ENCODE results near the gene ILF2. TPM values are rescaled to one million over a fixed set of nuclear protein-coding genes. Genes with fewer than 3 reads are reported as not detected.

ILF2 gene
- total and polyA plus RNA-seq, 2 of the 13 experiments (the other 11 are each of a cell fraction or from before 2014, with no cell fraction given): 292 to 366 TPM

GRCh38 chr1:153626904-153627714 is 43.7 kb downstream of the ILF2 start, which contains the start of gene S100A13 (continued):
- TF ChIP-seq CREBL2 (CRISPR knock-in tag; IDR thresholded peaks at IDR 0.05; ENCODE audit: borderline replicate concordance): no peak
- TF ChIP-seq ZUFSP (CRISPR knock-in tag; IDR thresholded peaks at IDR 0.05; ENCODE audit: borderline replicate concordance): no peak
- TF ChIP-seq ZNF333 (CRISPR knock-in tag; IDR thresholded peaks at IDR 0.05; ENCODE audit: borderline replicate concordance): no peak; the same call in 1 of the 2 replicates
- peak; percentile 71 for TF ChIP-seq TAF1 (CRISPR knock-in tag; IDR thresholded peaks at IDR 0.05)
- TF ChIP-seq SNAPC4 (CRISPR knock-in tag; IDR thresholded peaks at IDR 0.05): no peak
- TF ChIP-seq ZNF441 (CRISPR knock-in tag; IDR thresholded peaks at IDR 0.05; ENCODE audit: borderline replicate concordance): no peak; the same call in 1 of the 2 replicates
- peak; percentile 63 for TF ChIP-seq STAG1 (CRISPR knock-in tag; IDR thresholded peaks at IDR 0.05)
- TF ChIP-seq ZKSCAN5 (CRISPR knock-in tag; IDR thresholded peaks at IDR 0.05): no peak
- no peak for TF ChIP-seq RARA (CRISPR knock-in tag; IDR thresholded peaks at IDR 0.05)
- no peak for TF ChIP-seq NFIC (IDR thresholded peaks at IDR 0.05; ENCODE audit: low read length)
- no peak; the same call in 1 of the 2 replicates for TF ChIP-seq HINFP (CRISPR knock-in tag; IDR thresholded peaks at IDR 0.05; ENCODE audit: low read depth)
- TF ChIP-seq ZNF777 (CRISPR knock-in tag; IDR thresholded peaks at IDR 0.05): no peak
- TF ChIP-seq ZNF33B (CRISPR knock-in tag; IDR thresholded peaks at IDR 0.05): no peak
- TF ChIP-seq ZNF605 (CRISPR knock-in tag; IDR thresholded peaks at IDR 0.05): peak; percentile 58; the same call in 1 of the 2 replicates
- peak; percentile 88 for TF ChIP-seq ZNF768 (CRISPR knock-in tag; IDR thresholded peaks at IDR 0.05)
- no peak for TF ChIP-seq ZNF207 (IDR thresholded peaks at IDR 0.05; ENCODE audit: borderline replicate concordance)
- peak; percentile 29 for TF ChIP-seq NFYC (CRISPR knock-in tag; IDR thresholded peaks at IDR 0.05)
- TF ChIP-seq ZNF772 (CRISPR knock-in tag; IDR thresholded peaks at IDR 0.05): no peak
- TF ChIP-seq U2AF2 (IDR thresholded peaks at IDR 0.05; ENCODE audit: low read depth, low read length): no peak
- TF ChIP-seq ZNF510 (CRISPR knock-in tag; IDR thresholded peaks at IDR 0.05; ENCODE audit: low read depth): no peak
- TF ChIP-seq ATF7-NPFF (CRISPR knock-in tag; IDR thresholded peaks at IDR 0.05; ENCODE audit: low read depth): peak; percentile 34; the same call in 1 of the 2 replicates
- TF ChIP-seq POLR2AphosphoS2 (IDR thresholded peaks at IDR 0.05; ENCODE audit: low read depth, low read length): no peak
